K562 (cell line): ENCODE results near the gene TUB. TPM values are rescaled to one million over a fixed set of nuclear protein-coding genes. Genes with fewer than 3 reads are reported as not detected.

Experiments used
- ATAC-seq: fragments of 200-7000 bp; cut with Tn5 transposase; 3 replicates; pipeline ENCODE4 v1.9.1; 2020; ENCODE audit warnings: moderate library complexity
- BruUV-seq: library from RNA; stranded (reverse); fragments of 400-500 nt; replicated peaks from 2 replicates; lab custom pipeline; 2021; lab: Mats Ljungman, UMichigan
- CTCF ChIA-PET: fragments of 300-600 bp; formaldehyde crosslinking; extraction: SDS; loops from one replicate; lab custom pipeline; 2021; ENCODE audit warnings: low intra/inter-chr PET ratio; lab: Yijun Ruan, JAX
- POLR2A ChIA-PET: fragments of 300-600, 350-650 bp; sonication (Branson Sonifier 250); formaldehyde crosslinking; extraction: SDS; loops from one replicate; lab custom pipeline; 2021; ENCODE audit warnings: antibody characterized with exemption, inconsistent platforms; lab: Yijun Ruan, JAX
- DNase-seq, 4 experiments: peaks; one replicate each; pipeline versions ENCODE4 v3.0.0 to v3.0.0-alpha.2; 2011 to 2018; ENCODE audit warnings: low spot score in 3 of 4, mixed read lengths in 3 of 4; ENCODE audit errors: extremely low read depth in 1 of 4
- FAIRE-seq: peaks from 2 replicates; lab custom pipeline; 2011; peaks lifted over from hg19 to GRCh38; lab: Jason Lieb, UNC
- H2AFZ ChIP-seq: 2 replicates; pipeline ENCODE4 v1.6.0; 2011; ENCODE audit warnings: low read depth, low read length, control low read depth, inconsistent platforms
- H3K27ac ChIP-seq: fragments of 200-600 bp; 3 replicates; pipeline ENCODE4 v1.8.0; 2011; ENCODE audit warnings: low read depth, mild to moderate bottlenecking, control low read depth, inconsistent platforms, low read length, moderate library complexity, mixed read lengths; ENCODE audit errors: extremely low read depth
- H3K27me3 ChIP-seq, 2 experiments: fragments of 300-600 bp in 1 of 2; 2 replicates in 1 of 2; 3 replicates in 1 of 2; pipeline versions ENCODE4 v1.6.0 to v1.8.0; 2011; ENCODE audit warnings: inconsistent platforms in 2 of 2, low read length in 2 of 2, mild to moderate bottlenecking in 1 of 2, mixed read lengths in 1 of 2, moderate library complexity in 1 of 2; ENCODE audit not compliant: control insufficient read depth in 2 of 2, insufficient read depth in 2 of 2
- H3K36me3 ChIP-seq: fragments of 300-600 bp; 3 replicates; pipeline ENCODE4 v1.8.0; 2011; ENCODE audit warnings: mild to moderate bottlenecking, low read length, inconsistent platforms; ENCODE audit not compliant: control insufficient read depth, insufficient read depth
- H3K4me1 ChIP-seq, 2 experiments: fragments of 200-600 bp in 1 of 2; replicated peaks in 1 of 2; 2 replicates in 1 of 2; 3 replicates in 1 of 2; pipeline versions ENCODE4 v1.5.1 to v1.8.0; 2011; ENCODE audit warnings: inconsistent platforms in 2 of 2, low read length in 2 of 2, mild to moderate bottlenecking in 1 of 2, mixed read lengths in 1 of 2, moderate library complexity in 1 of 2; ENCODE audit not compliant: control insufficient read depth in 2 of 2, insufficient read depth in 2 of 2
- H3K4me2 ChIP-seq: 2 replicates; pipeline ENCODE4 v1.6.1; 2011; ENCODE audit warnings: low read length, control low read depth, inconsistent platforms, mixed read lengths; ENCODE audit not compliant: insufficient read depth
- H3K4me3 ChIP-seq: fragments of 200-600 bp; sonication (generic), shearing (Covaris generic); 2 replicates; pipeline ENCODE4 v1.5.1; 2016; ENCODE audit warnings: control low read depth, inconsistent platforms
- H3K79me2 ChIP-seq: fragments of 200-600 bp; 3 replicates; pipeline ENCODE4 v1.8.0; 2011; ENCODE audit warnings: low read length, inconsistent platforms; ENCODE audit not compliant: control insufficient read depth, insufficient read depth
- H3K9ac ChIP-seq, 2 experiments: 2 replicates each; pipeline versions ENCODE4 v1.6.0 to v1.6.1; 2011; ENCODE audit warnings: low read depth in 2 of 2, low read length in 2 of 2, control low read depth in 1 of 2, inconsistent platforms in 1 of 2, mild to moderate bottlenecking in 1 of 2, mixed read lengths in 1 of 2; ENCODE audit not compliant: insufficient read depth in 1 of 2
- H3K9me1 ChIP-seq: one replicate; pipeline ENCODE4 v1.6.0; 2011; ENCODE audit warnings: inconsistent platforms, mild to moderate bottlenecking, low read length, moderate library complexity; ENCODE audit not compliant: control insufficient read depth, insufficient read depth
- H3K9me3 ChIP-seq: replicated peaks from 2 replicates; pipeline ENCODE4 v1.5.1; 2011; ENCODE audit warnings: low read depth, low read length, inconsistent platforms; ENCODE audit not compliant: control insufficient read depth, insufficient read depth
- H4K20me1 ChIP-seq: replicated peaks from 2 replicates; pipeline ENCODE4 v1.6.1; 2011; ENCODE audit warnings: low read length, inconsistent platforms, mixed read lengths; ENCODE audit not compliant: control insufficient read depth, insufficient read depth
- BACH1 ChIP-seq: fragments of 200-800 bp; sonication (Bioruptor generic); IDR thresholded peaks from 2 replicates; pipeline ENCODE4 v1.6.1; 2016; ENCODE audit warnings: missing genetic modification characterization, missing compliant biosample characterization
- ESRRA ChIP-seq: fragments of 450-650 bp; IDR thresholded peaks from 2 replicates; pipeline ENCODE4 v1.6.1; 2014; ENCODE audit warnings: low read depth, mild to moderate bottlenecking, moderate library complexity, borderline replicate concordance
- ETV1 ChIP-seq: fragments of 450-650 bp; conservative IDR thresholded peaks from 2 replicates; pipeline ENCODE4 v1.6.1; 2016; ENCODE audit warnings: missing genetic modification characterization, control low read depth, low read depth, missing compliant biosample characterization
- IFI16 ChIP-seq: fragments of 250-450 bp; sonication (Bioruptor Pico); IDR thresholded peaks from 2 replicates; pipeline ENCODE4 v2.1.2; 2022; ENCODE audit warnings: mild to moderate bottlenecking, inconsistent platforms
- PHB ChIP-seq: fragments of 250-450 bp; sonication (Bioruptor Pico); IDR thresholded peaks from 2 replicates; pipeline ENCODE4 v1.5.0; 2021
- PML ChIP-seq: IDR thresholded peaks from 2 replicates; pipeline ENCODE4 v1.6.1; 2012; ENCODE audit warnings: low read length, inconsistent platforms
- RBM15 ChIP-seq: fragments of 200-400 bp; formaldehyde crosslinking; IDR thresholded peaks from 2 replicates; pipeline ENCODE4 v1.6.1; 2018; ENCODE audit warnings: mild to moderate bottlenecking, low read length, moderate library complexity; ENCODE audit not compliant: insufficient read depth
- SFPQ ChIP-seq: fragments of 200-400 bp; formaldehyde crosslinking; IDR thresholded peaks from 2 replicates; pipeline ENCODE4 v1.6.1; 2017; ENCODE audit warnings: mild to moderate bottlenecking, low read depth, low read length, moderate library complexity
- SP2 ChIP-seq: IDR thresholded peaks from 2 replicates; pipeline ENCODE4 v1.6.1; 2011; ENCODE audit warnings: mild to moderate bottlenecking, low read depth, low read length, moderate library complexity; ENCODE audit not compliant: poor library complexity, severe bottlenecking; ENCODE audit errors: extremely low read depth
- TSC22D4 ChIP-seq: fragments of 450-650 bp; IDR thresholded peaks from 2 replicates; pipeline ENCODE4 v1.6.1; 2016; ENCODE audit warnings: missing genetic modification characterization, missing biosample characterization, control low read depth
- ZBTB49 ChIP-seq: sonication (generic); formaldehyde crosslinking; IDR thresholded peaks from 2 replicates; pipeline ENCODE4 v1.8.0; 2022; ENCODE audit warnings: missing genetic modification reagents, mild to moderate bottlenecking, borderline replicate concordance
- WGBS: fragments of 100-300 bp; shearing (Covaris generic); methylation state at CpG from one replicate; pipeline ENCODE4 v1.1.6; 2016; ENCODE audit warnings: low coverage, mixed read lengths; ENCODE audit not compliant: insufficient coverage; ENCODE audit errors: missing lambda C conversion rate; 5-methylcytosine and 5-hydroxymethylcytosine counted together
- in situ Hi-C: fragments of 300-500 bp; cut with MboI; formaldehyde crosslinking; loops from 4 replicates; pipeline ENCODE4 v1.15.0; 2018; ENCODE audit warnings: inconsistent platforms, mixed read lengths
- intact Hi-C: fragments of 100-400 bp; cut with micrococcal nuclease; formaldehyde crosslinking; loops from 2 replicates; pipeline ENCODE4 v1.14.2; 2022
- polyA plus RNA-seq, 8 experiments: library from polyadenylated mRNA; depleted of rRNA in 4 of 8; stranded (reverse) in 5 of 8; unstranded in 3 of 8; fragments of >200 nt; fragmentation: Nextera tagmentation in 2 of 8; fragmentation: Illumina TruSeq in 1 of 8; extraction: Ambion mirVana in 2 of 8; extraction: Trizol in 1 of 8; gene quantifications; 2 replicates each; pipeline versions ENCODE4 v1.2.1 to v1.2.3, GENCODE V29; 2011 to 2014; ENCODE audit warnings: inconsistent platforms in 1 of 8, missing spikeins in 1 of 8
- total RNA-seq, 7 experiments: library from RNA; depleted of rRNA in 6 of 7; stranded (reverse); fragments of >200 nt in 6 of 7; fragmentation: Illumina TruSeq in 2 of 7; extraction: Trizol in 2 of 7; gene quantifications; 2 replicates each; pipeline versions ENCODE4 v1.2.1 to v1.2.3, GENCODE V29; 2011 to 2021; ENCODE audit warnings: low replicate concordance in 1 of 7
- TF ChIP-seq, protein P1 (sequence below), 2 experiments: fragments of 450-650 bp; IDR thresholded peaks; 2 replicates each; pipeline ENCODE4 v1.6.1; 2018; ENCODE audit warnings: mild to moderate bottlenecking in 2 of 2, low read depth in 1 of 2; ENCODE audit not compliant: partially characterized antibody in 2 of 2

The TUB gene
- total and polyA plus RNA-seq, 9 of the 15 experiments (the other 6 are each of a cell fraction or from before 2014, with no cell fraction given): not detected

DNA sequence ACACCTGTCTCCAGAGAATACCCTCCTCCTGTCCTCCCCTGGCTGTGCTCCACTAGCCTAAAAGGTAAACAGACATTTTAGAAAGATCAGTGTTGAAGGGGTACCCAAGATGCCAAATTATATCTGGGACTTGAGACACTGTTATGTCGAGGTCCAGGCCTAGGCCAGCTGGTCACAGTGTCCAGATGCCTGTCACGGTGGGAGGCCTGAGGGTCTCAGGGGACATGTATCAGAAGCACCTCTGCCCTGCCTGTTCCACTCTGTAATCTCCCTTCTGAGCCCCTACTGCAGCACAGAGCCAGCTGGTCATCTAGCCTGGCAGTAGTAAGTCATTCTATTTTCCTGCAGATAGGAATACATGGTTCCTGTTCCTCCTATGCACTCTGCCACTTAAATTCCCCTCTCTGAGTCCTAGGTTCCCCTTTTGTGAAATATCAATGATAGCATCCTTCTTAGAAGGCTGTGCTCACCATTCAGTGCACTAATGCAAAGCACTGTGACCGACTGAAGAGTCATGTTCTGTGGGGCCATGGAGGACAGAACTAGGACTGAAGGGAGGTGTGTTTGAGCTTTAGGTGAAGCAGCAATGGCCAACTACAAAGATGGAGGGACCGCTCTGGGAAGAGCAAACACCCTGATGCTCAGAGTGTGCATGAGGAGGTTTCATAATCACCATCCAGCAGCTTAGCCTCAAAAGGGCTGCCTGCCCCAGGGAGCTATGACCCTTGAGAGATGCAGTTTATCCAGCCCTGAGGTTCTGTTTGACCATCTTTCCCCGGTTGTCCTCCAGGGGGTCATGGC is 44.8 kb upstream of the TUB start:
- Histone ChIP-seq H3K4me1 (no peaks in the 10 kb centered on the region; a peak in 1 of 5 replicates), H3K79me2 (no peaks in the 10 kb centered on the region), H4K20me1 (peaks cover 12% of the 10 kb centered on the region), H3K9ac (no peak overlapping the region), H3K9me3 (no peaks in the 10 kb centered on the region), H3K36me3 (no peaks in the 10 kb centered on the region), H3K9me1 (no peaks in the 10 kb centered on the region), H3K27me3 (peaks cover 8 to 37% of the 10 kb centered on the region in 2 experiments; a peak in 4 of 5 replicates), H3K4me3 (no peak overlapping the region), H3K27ac (no peak overlapping the region), H2AFZ (no peak overlapping the region), H3K4me2 (no peak overlapping the region)
- FAIRE-seq: no peak
- ATAC-seq: no peak
- CTCF ChIA-PET: no interaction called here
- WGBS: 0% methylated on average over 5 of the region's 5 CpGs
- no TSS peak for BruUV-seq
- POLR2A ChIA-PET: interaction anchor here (0.7 kb wide), 2 partner anchors 46 to 160 kb away, joined by 3 to 4 read pairs; no protein-coding TSS in a partner anchor
- in situ Hi-C loops: no loop called here
- DNase-seq: no peak
- intact Hi-C loops: no loop called here
- TF ChIP-seq TSC22D4 (tag): no peak
- TF ChIP-seq ESRRA: no peak
- no peak for TF ChIP-seq PHB
- TF ChIP-seq, protein P1, sequence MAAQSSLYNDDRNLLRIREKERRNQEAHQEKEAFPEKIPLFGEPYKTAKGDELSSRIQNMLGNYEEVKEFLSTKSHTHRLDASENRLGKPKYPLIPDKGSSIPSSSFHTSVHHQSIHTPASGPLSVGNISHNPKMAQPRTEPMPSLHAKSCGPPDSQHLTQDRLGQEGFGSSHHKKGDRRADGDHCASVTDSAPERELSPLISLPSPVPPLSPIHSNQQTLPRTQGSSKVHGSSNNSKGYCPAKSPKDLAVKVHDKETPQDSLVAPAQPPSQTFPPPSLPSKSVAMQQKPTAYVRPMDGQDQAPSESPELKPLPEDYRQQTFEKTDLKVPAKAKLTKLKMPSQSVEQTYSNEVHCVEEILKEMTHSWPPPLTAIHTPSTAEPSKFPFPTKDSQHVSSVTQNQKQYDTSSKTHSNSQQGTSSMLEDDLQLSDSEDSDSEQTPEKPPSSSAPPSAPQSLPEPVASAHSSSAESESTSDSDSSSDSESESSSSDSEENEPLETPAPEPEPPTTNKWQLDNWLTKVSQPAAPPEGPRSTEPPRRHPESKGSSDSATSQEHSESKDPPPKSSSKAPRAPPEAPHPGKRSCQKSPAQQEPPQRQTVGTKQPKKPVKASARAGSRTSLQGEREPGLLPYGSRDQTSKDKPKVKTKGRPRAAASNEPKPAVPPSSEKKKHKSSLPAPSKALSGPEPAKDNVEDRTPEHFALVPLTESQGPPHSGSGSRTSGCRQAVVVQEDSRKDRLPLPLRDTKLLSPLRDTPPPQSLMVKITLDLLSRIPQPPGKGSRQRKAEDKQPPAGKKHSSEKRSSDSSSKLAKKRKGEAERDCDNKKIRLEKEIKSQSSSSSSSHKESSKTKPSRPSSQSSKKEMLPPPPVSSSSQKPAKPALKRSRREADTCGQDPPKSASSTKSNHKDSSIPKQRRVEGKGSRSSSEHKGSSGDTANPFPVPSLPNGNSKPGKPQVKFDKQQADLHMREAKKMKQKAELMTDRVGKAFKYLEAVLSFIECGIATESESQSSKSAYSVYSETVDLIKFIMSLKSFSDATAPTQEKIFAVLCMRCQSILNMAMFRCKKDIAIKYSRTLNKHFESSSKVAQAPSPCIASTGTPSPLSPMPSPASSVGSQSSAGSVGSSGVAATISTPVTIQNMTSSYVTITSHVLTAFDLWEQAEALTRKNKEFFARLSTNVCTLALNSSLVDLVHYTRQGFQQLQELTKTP (IDR thresholded peaks at IDR 0.05; ENCODE audit: low read depth in 1 of 2, partially characterized antibody in 2 of 2): no peak
- TF ChIP-seq ETV1 (tag): no peak
- no peak for TF ChIP-seq RBM15
- TF ChIP-seq ZBTB49 (CRISPR knock-in tag): no peak
- TF ChIP-seq IFI16 (CRISPR knock-in tag): no peak
- TF ChIP-seq BACH1 (tag): no peak
- no peak for TF ChIP-seq SFPQ
- TF ChIP-seq SP2: no peak
- no peak for TF ChIP-seq PML
